OCI-LY1 (cell line): ENCODE measurements around the gene AP3S2.
"Not testable (repeated sequence)": the region's sequence is repeated elsewhere in the genome, so short reads cannot be mapped to it uniquely, and the experiment has no call there.

Source experiments
- H2AFZ ChIP-seq: fragments of 200-600 bp; sonication (generic), shearing (Covaris generic); 2 replicates; pipeline ENCODE4 v1.6.0; 2014; ENCODE audit warnings: antibody characterized with exemption, mild to moderate bottlenecking, low read length
- H3F3A ChIP-seq: fragments of 200-600 bp; sonication (generic), shearing (Covaris generic); 2 replicates; pipeline ENCODE4 v1.6.0; 2014; ENCODE audit warnings: mild to moderate bottlenecking, antibody characterized with exemption, low read length, moderate library complexity; ENCODE audit not compliant: insufficient read depth
- H3K27ac ChIP-seq: fragments of 200-600 bp; sonication (generic); 2 replicates; pipeline ENCODE4 v1.5.1; 2014; ENCODE audit warnings: low read length, mixed run types, mild to moderate bottlenecking, low read depth; ENCODE audit not compliant: poor library complexity, severe bottlenecking
- H3K27me3 ChIP-seq: fragments of 200-600 bp; sonication (generic); 2 replicates; pipeline ENCODE4 v1.6.0; 2014; ENCODE audit warnings: antibody characterized with exemption, mild to moderate bottlenecking, low read length, moderate library complexity; ENCODE audit not compliant: insufficient read depth
- H3K36me3 ChIP-seq: fragments of 200-600 bp; sonication (generic); 2 replicates; pipeline ENCODE4 v1.6.1; 2014; ENCODE audit warnings: mild to moderate bottlenecking, antibody characterized with exemption, low read length, moderate library complexity, mixed read lengths; ENCODE audit not compliant: insufficient read depth
- H3K4me1 ChIP-seq: fragments of 200-600 bp; sonication (generic); 2 replicates; pipeline ENCODE4 v1.5.1; 2014; ENCODE audit warnings: mild to moderate bottlenecking, low read length, moderate library complexity; ENCODE audit not compliant: insufficient read depth, severe bottlenecking
- H3K4me2 ChIP-seq: fragments of 200-600 bp; sonication (generic), shearing (Covaris generic); 2 replicates; pipeline ENCODE4 v1.6.1; 2014; ENCODE audit warnings: low read length
- H3K4me3 ChIP-seq: fragments of 200-600 bp; sonication (generic); 2 replicates; pipeline ENCODE4 v1.5.1; 2014; ENCODE audit warnings: low read length, low read depth, mild to moderate bottlenecking, mixed read lengths; ENCODE audit not compliant: poor library complexity, severe bottlenecking
- H3K79me2 ChIP-seq: fragments of 200-600 bp; shearing (Covaris generic); 2 replicates; pipeline ENCODE4 v1.6.1; 2016; ENCODE audit warnings: mixed run types, low read length, mixed read lengths; ENCODE audit not compliant: insufficient read depth
- H3K9ac ChIP-seq: fragments of 200-600 bp; sonication (generic), shearing (Covaris generic); 2 replicates; pipeline ENCODE4 v1.6.1; 2014; ENCODE audit warnings: mild to moderate bottlenecking, low read length, mixed read lengths
- H3K9me2 ChIP-seq: fragments of 200-600 bp; sonication (generic), shearing (Covaris generic); 2 replicates; pipeline ENCODE4 v1.6.1; 2014; ENCODE audit warnings: low read depth, mild to moderate bottlenecking, low read length, mixed read lengths
- H3K9me3 ChIP-seq: fragments of 200-600 bp; shearing (Covaris generic); 2 replicates; pipeline ENCODE4 v1.6.1; 2014; ENCODE audit warnings: low read length, mixed read lengths
- H4K20me1 ChIP-seq: fragments of 200-600 bp; sonication (generic), shearing (Covaris generic); 2 replicates; pipeline ENCODE4 v1.6.0; 2016; ENCODE audit warnings: mild to moderate bottlenecking, low read length; ENCODE audit not compliant: insufficient read depth
- CTCF ChIP-seq: fragments of 200-600 bp; sonication (generic), shearing (Covaris generic); IDR thresholded peaks from 2 replicates; pipeline ENCODE4 v1.5.1; 2017; ENCODE audit warnings: mild to moderate bottlenecking, antibody characterized with exemption, low read length, moderate library complexity, mixed read lengths
- EZH2 ChIP-seq: fragments of 200-600 bp; sonication (generic), shearing (Covaris generic); IDR thresholded peaks from 2 replicates; pipeline ENCODE4 v1.8.0; 2017; ENCODE audit warnings: borderline replicate concordance, mixed run types, mild to moderate bottlenecking, antibody characterized with exemption, low read length, moderate library complexity, mixed read lengths

Gene AP3S2

GRCh38 chr15:89855948-89856347 is 37.8 kb downstream of the AP3S2 start:
- Histone ChIP-seq H3K4me1 (peaks cover 5% of the 10 kb centered on the region), H3F3A (no peaks in the 10 kb centered on the region), H3K9me3 (no peaks in the 10 kb centered on the region), H3K9ac (no peak overlapping the region), H2AFZ (no peak overlapping the region), H3K79me2 (no peaks in the 10 kb centered on the region), H3K27me3 (no peaks in the 10 kb centered on the region), H3K9me2 (no peaks in the 10 kb centered on the region), H3K4me2 (no peak overlapping the region), H3K27ac (no peak overlapping the region), H3K4me3 (no peak overlapping the region), H4K20me1 (no peaks in the 10 kb centered on the region), H3K36me3 (peaks cover 19% of the 10 kb centered on the region)
- TF ChIP-seq CTCF = no peak
- TF ChIP-seq EZH2 = no peak

- H3F3A ChIP-seq, H3K4me1 ChIP-seq: not testable (repeated sequence)
These were observed 38.9 kb downstream of the AP3S2 start for GRCh38 chr15:89854863-89855262.

GRCh38 chr15:89852342-89852995 is 41.3 kb downstream of the AP3S2 start:
- peaks cover 5% of the 10 kb centered on the region for H3K4me1 ChIP-seq
- H3K79me2 ChIP-seq = no peaks in the 10 kb centered on the region
- peaks cover 13% of the 10 kb centered on the region for H3K36me3 ChIP-seq
- TF ChIP-seq CTCF (no peak), EZH2 (no peak)
- H4K20me1 ChIP-seq = no peaks in the 10 kb centered on the region
- no peak overlapping the region for H2AFZ ChIP-seq
- no peaks in the 10 kb centered on the region for H3K27me3 ChIP-seq
- no peak overlapping the region for H3K27ac ChIP-seq
- no peaks in the 10 kb centered on the region for H3F3A ChIP-seq
- H3K4me3 ChIP-seq = no peak overlapping the region
- no peaks in the 10 kb centered on the region for H3K9me3 ChIP-seq
- H3K9ac ChIP-seq = no peak overlapping the region
- H3K9me2 ChIP-seq = no peaks in the 10 kb centered on the region
- no peak overlapping the region for H3K4me2 ChIP-seq

More at GRCh38 chr15:89854863-89855262, 38.9 kb downstream of the AP3S2 start:
- H3K27ac ChIP-seq, H3K27me3 ChIP-seq, H3K9me3 ChIP-seq, H4K20me1 ChIP-seq, H2AFZ ChIP-seq, H3K9ac ChIP-seq, H3K79me2 ChIP-seq, H3K4me3 ChIP-seq, H3K9me2 ChIP-seq, H3K4me2 ChIP-seq: not testable (repeated sequence)
- peaks cover 15% of the 10 kb centered on the region for H3K36me3 ChIP-seq

- no peaks in the 10 kb centered on the region for H3K27me3 ChIP-seq
- no peak for TF ChIP-seq EZH2
- no peak for TF ChIP-seq CTCF
- H3K4me1 ChIP-seq = peaks cover 5% of the 10 kb centered on the region
- peaks cover 13% of the 10 kb centered on the region for H3K36me3 ChIP-seq
- no peaks in the 10 kb centered on the region for H3K9me2 ChIP-seq
- H3K9me3 ChIP-seq = no peaks in the 10 kb centered on the region
- no peaks in the 10 kb centered on the region for H3F3A ChIP-seq
- no peaks in the 10 kb centered on the region for H4K20me1 ChIP-seq
- no peak overlapping the region for H2AFZ ChIP-seq
- no peak overlapping the region for H3K4me2 ChIP-seq
- H3K9ac ChIP-seq = no peak overlapping the region
- no peaks in the 10 kb centered on the region for H3K79me2 ChIP-seq
- no peak overlapping the region for H3K27ac ChIP-seq
- no peak overlapping the region for H3K4me3 ChIP-seq
These were observed 42.0 kb downstream of the AP3S2 start for GRCh38 chr15:89851673-89852341.
